ENCODE results near the gene TUBB3. TPM values are rescaled to one million over a fixed set of nuclear protein-coding genes. Genes with fewer than 3 reads are reported as not detected.
"Not testable (repeated sequence)": the region's sequence is repeated elsewhere in the genome, so short reads cannot be mapped to it uniquely, and the experiment has no call there.

The TUBB3 gene
- total RNA-seq, 1 donor from 2014 or later, result 201 TPM

- no peak for DNase-seq (ENCODE audit: low spot score, unreplicated experiment)
- Mint-ChIP-seq H3K4me3 (ENCODE audit: low read depth) (no peak overlapping the region), H3K36me3 (ENCODE audit: insufficient read depth) (peaks cover 6% of the 10 kb centered on the region), H3K27me3 (no peaks in the 10 kb centered on the region), H3K4me1 (ENCODE audit: low read depth) (no peaks in the 10 kb centered on the region), H3K9me3 (ENCODE audit: low read depth) (no peaks in the 10 kb centered on the region), H3K27ac (no peak overlapping the region)
- TF ChIP-seq, protein P1, sequence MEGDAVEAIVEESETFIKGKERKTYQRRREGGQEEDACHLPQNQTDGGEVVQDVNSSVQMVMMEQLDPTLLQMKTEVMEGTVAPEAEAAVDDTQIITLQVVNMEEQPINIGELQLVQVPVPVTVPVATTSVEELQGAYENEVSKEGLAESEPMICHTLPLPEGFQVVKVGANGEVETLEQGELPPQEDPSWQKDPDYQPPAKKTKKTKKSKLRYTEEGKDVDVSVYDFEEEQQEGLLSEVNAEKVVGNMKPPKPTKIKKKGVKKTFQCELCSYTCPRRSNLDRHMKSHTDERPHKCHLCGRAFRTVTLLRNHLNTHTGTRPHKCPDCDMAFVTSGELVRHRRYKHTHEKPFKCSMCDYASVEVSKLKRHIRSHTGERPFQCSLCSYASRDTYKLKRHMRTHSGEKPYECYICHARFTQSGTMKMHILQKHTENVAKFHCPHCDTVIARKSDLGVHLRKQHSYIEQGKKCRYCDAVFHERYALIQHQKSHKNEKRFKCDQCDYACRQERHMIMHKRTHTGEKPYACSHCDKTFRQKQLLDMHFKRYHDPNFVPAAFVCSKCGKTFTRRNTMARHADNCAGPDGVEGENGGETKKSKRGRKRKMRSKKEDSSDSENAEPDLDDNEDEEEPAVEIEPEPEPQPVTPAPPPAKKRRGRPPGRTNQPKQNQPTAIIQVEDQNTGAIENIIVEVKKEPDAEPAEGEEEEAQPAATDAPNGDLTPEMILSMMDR (IDR thresholded peaks at IDR 0.05; ENCODE audit: unreplicated experiment), result no peak
Observed at GRCh38 chr16:89912143-89912542, 11.0 kb upstream of the TUBB3 start.

- TF ChIP-seq, protein P1 (IDR thresholded peaks at IDR 0.05; ENCODE audit: unreplicated experiment), result no peak
- no peak overlapping the region for H3K4me3 Mint-ChIP-seq (ENCODE audit: low read depth)
- H3K4me1 Mint-ChIP-seq (ENCODE audit: low read depth), result peaks cover 1% of the 10 kb centered on the region
- H3K27me3 Mint-ChIP-seq, result no peaks in the 10 kb centered on the region
- no peak for DNase-seq (ENCODE audit: low spot score, unreplicated experiment)
- no peak overlapping the region for H3K27ac Mint-ChIP-seq
- no peaks in the 10 kb centered on the region for H3K9me3 Mint-ChIP-seq (ENCODE audit: low read depth)
- H3K36me3 Mint-ChIP-seq (ENCODE audit: insufficient read depth), result peaks cover 6% of the 10 kb centered on the region
Observed at GRCh38 chr16:89912627-89913026, 10.5 kb upstream of the TUBB3 start.

- no peaks in the 10 kb centered on the region for H3K9me3 Mint-ChIP-seq (ENCODE audit: low read depth)
Observed at GRCh38 chr16:89913408-89914387, 9.4 kb upstream of the TUBB3 start.

GRCh38 chr16:89914642-89915285 is 8.4 kb upstream of the TUBB3 start:
- not testable (repeated sequence) for H3K9me3 Mint-ChIP-seq (ENCODE audit: low read depth); H3K4me1 Mint-ChIP-seq (ENCODE audit: low read depth); DNase-seq (ENCODE audit: low spot score, unreplicated experiment); H3K36me3 Mint-ChIP-seq (ENCODE audit: insufficient read depth); H3K27me3 Mint-ChIP-seq; H3K27ac Mint-ChIP-seq; H3K4me3 Mint-ChIP-seq (ENCODE audit: low read depth)

More at GRCh38 chr16:89913408-89914387, 9.4 kb upstream of the TUBB3 start:
- Mint-ChIP-seq H3K27me3 (peaks cover 2% of the 10 kb centered on the region), H3K4me3 (ENCODE audit: low read depth) (no peak overlapping the region), H3K36me3 (ENCODE audit: insufficient read depth) (peaks cover 6% of the 10 kb centered on the region), H3K27ac (no peak overlapping the region), H3K4me1 (ENCODE audit: low read depth) (peaks cover 4% of the 10 kb centered on the region)
- TF ChIP-seq, protein P1 (IDR thresholded peaks at IDR 0.05; ENCODE audit: unreplicated experiment), result no peak
- no peak for DNase-seq (ENCODE audit: low spot score, unreplicated experiment)

GRCh38 chr16:89915303-89916232 is 7.6 kb upstream of the TUBB3 start:
- peaks cover 13% of the 10 kb centered on the region for H3K27me3 Mint-ChIP-seq
- TF ChIP-seq, protein P1 (IDR thresholded peaks at IDR 0.05; ENCODE audit: unreplicated experiment), result no peak
- peaks cover 2% of the 10 kb centered on the region for H3K36me3 Mint-ChIP-seq (ENCODE audit: insufficient read depth)
- H3K4me1 Mint-ChIP-seq (ENCODE audit: low read depth), result peaks cover 5% of the 10 kb centered on the region
- H3K9me3 Mint-ChIP-seq (ENCODE audit: low read depth), result no peaks in the 10 kb centered on the region
- H3K27ac Mint-ChIP-seq, result no peak overlapping the region
- no peak overlapping the region for H3K4me3 Mint-ChIP-seq (ENCODE audit: low read depth)
- DNase-seq (ENCODE audit: low spot score, unreplicated experiment), result no peak
